GM20000 (cell line): ENCODE data around the gene PARP3.

Experiments
- DNase-seq: peaks from one replicate; pipeline ENCODE4 v3.0.0; 2012; ENCODE audit warnings: low spot score
- CTCF ChIP-seq: IDR thresholded peaks from 2 replicates; pipeline ENCODE4 v1.5.1; 2012; ENCODE audit warnings: mild to moderate bottlenecking, control low read depth; ENCODE audit errors: extremely low read depth, missing control alignments

The PARP3 gene

GRCh38 chr3:51947215-51947900 is 5.2 kb downstream of the PARP3 start:
- TF ChIP-seq CTCF: no peak
- no peak for DNase-seq

- no peak for DNase-seq
- no peak for TF ChIP-seq CTCF
Observed at GRCh38 chr3:51948016-51948580, 5.9 kb downstream of the PARP3 start.

GRCh38 chr3:51949121-51949520 is 7.0 kb downstream of the PARP3 start:
- no peak for DNase-seq
- TF ChIP-seq CTCF: no peak

- no peak for TF ChIP-seq CTCF
Observed at GRCh38 chr3:51950899-51951298, 8.7 kb downstream of the PARP3 start.

GRCh38 chr3:51953445-51953844 is 11.3 kb downstream of the PARP3 start:
- TF ChIP-seq CTCF: no peak
- DNase-seq: no peak

More at GRCh38 chr3:51950899-51951298, 8.7 kb downstream of the PARP3 start:
- no peak for DNase-seq

GRCh38 chr3:51954105-51954504 is 11.9 kb downstream of the PARP3 start:
- no peak for DNase-seq

More at GRCh38 chr3:51954105-51954504, 11.9 kb downstream of the PARP3 start:
- TF ChIP-seq CTCF: no peak
